ENCODE data around the gene PAGE2B. TPM values are rescaled to one million over a fixed set of nuclear protein-coding genes. Genes with fewer than 3 reads are reported as not detected.

Gene PAGE2B
- total RNA-seq, 2 donors from 2014 or later = not detected

GRCh38 chrX:55030271-55031205 is 44.3 kb upstream of the PAGE2B start, which contains the start of gene ALAS2:
TSS of gene ALAS2 (minus strand) at chrX:55030977. CDS start at chrX:55026000, 4,977 bp downstream.
- peaks cover 39% of the 10 kb centered on the region for H3K9me3 Mint-ChIP-seq
- H3K4me1 Mint-ChIP-seq = peaks cover 6% of the 10 kb centered on the region
- H3K9me3 ChIP-seq (ENCODE audit: control insufficient read depth, low read length) = no peaks in the 10 kb centered on the region
- no peak within 1 kb of the TSS for H3K27ac ChIP-seq (ENCODE audit: low read depth, low read length)
- H3K27me3 Mint-ChIP-seq (ENCODE audit: insufficient read depth) = no peaks in the 10 kb centered on the region
- TF ChIP-seq CTCF (conservative IDR thresholded peaks at IDR 0.05) = no peak
- no peak within 1 kb of the TSS for H3K9ac ChIP-seq (ENCODE audit: extremely low read depth, low read length, poor library complexity, severe bottlenecking)
- no peaks in the 10 kb centered on the region for H3K27me3 ChIP-seq (ENCODE audit: control insufficient read depth, insufficient read depth, low read length, poor library complexity, severe bottlenecking)
- 72% methylated on average over 7 of the region's 7 CpGs; no CpG with 5 or more reads in 1 of the 2 experiments for WGBS, 2 experiments (ENCODE audit: insufficient coverage in 1 of 2, insufficient read length in 1 of 2)
- DNase-seq = no peak
- H3K4me1 ChIP-seq (ENCODE audit: control insufficient read depth, insufficient read depth, low read length) = no peaks in the 10 kb centered on the region
- no peak within 1 kb of the TSS for H3K27ac Mint-ChIP-seq
- H3K4me3 ChIP-seq (ENCODE audit: low read length) = no peak within 1 kb of the TSS
- no peaks in the 10 kb centered on the region for H3K36me3 ChIP-seq (ENCODE audit: control insufficient read depth, insufficient read depth, low read length)
- no peaks in the 10 kb centered on the region for H3K36me3 Mint-ChIP-seq (ENCODE audit: low read depth)
- H3K4me3 Mint-ChIP-seq = no peak within 1 kb of the TSS

GRCh38 chrX:55033429-55033828 is 41.4 kb upstream of the PAGE2B start:
- 100% methylated on average over 1 of the region's 2 CpGs; no CpG with 5 or more reads in 1 of the 2 experiments for WGBS, 2 experiments (ENCODE audit: insufficient coverage in 1 of 2, insufficient read length in 1 of 2)
- Mint-ChIP-seq H3K27me3 (ENCODE audit: insufficient read depth) (no peaks in the 10 kb centered on the region), H3K4me3 (no peak overlapping the region), H3K36me3 (ENCODE audit: low read depth) (no peaks in the 10 kb centered on the region), H3K27ac (no peak overlapping the region), H3K9me3 (peaks cover 30% of the 10 kb centered on the region), H3K4me1 (peaks cover 6% of the 10 kb centered on the region)
- Histone ChIP-seq H3K9me3 (ENCODE audit: control insufficient read depth, low read length) (no peaks in the 10 kb centered on the region), H3K4me1 (ENCODE audit: control insufficient read depth, insufficient read depth, low read length) (no peaks in the 10 kb centered on the region), H3K27ac (ENCODE audit: low read depth, low read length) (no peak overlapping the region), H3K36me3 (ENCODE audit: control insufficient read depth, insufficient read depth, low read length) (no peaks in the 10 kb centered on the region), H3K27me3 (ENCODE audit: control insufficient read depth, insufficient read depth, low read length, poor library complexity, severe bottlenecking) (no peaks in the 10 kb centered on the region), H3K4me3 (ENCODE audit: low read length) (no peak overlapping the region), H3K9ac (ENCODE audit: extremely low read depth, low read length, poor library complexity, severe bottlenecking) (no peak overlapping the region)
- TF ChIP-seq CTCF (conservative IDR thresholded peaks at IDR 0.05) = no peak
- DNase-seq = no peak

- no peak overlapping the region for H3K27ac ChIP-seq (ENCODE audit: low read depth, low read length)
- no peaks in the 10 kb centered on the region for H3K36me3 ChIP-seq (ENCODE audit: control insufficient read depth, insufficient read depth, low read length)
- no peak overlapping the region for H3K4me3 ChIP-seq (ENCODE audit: low read length)
- no peaks in the 10 kb centered on the region for H3K27me3 ChIP-seq (ENCODE audit: control insufficient read depth, insufficient read depth, low read length, poor library complexity, severe bottlenecking)
- no peak for TF ChIP-seq CTCF (conservative IDR thresholded peaks at IDR 0.05)
- Mint-ChIP-seq H3K27me3 (ENCODE audit: insufficient read depth) (no peaks in the 10 kb centered on the region), H3K4me1 (no peaks in the 10 kb centered on the region), H3K4me3 (no peak overlapping the region), H3K9me3 (peaks cover 42% of the 10 kb centered on the region), H3K27ac (no peak overlapping the region), H3K36me3 (ENCODE audit: low read depth) (no peaks in the 10 kb centered on the region)
- 86% methylated on average over 3 of the region's 3 CpGs; no CpG with 5 or more reads in 1 of the 2 experiments for WGBS, 2 experiments (ENCODE audit: insufficient coverage in 1 of 2, insufficient read length in 1 of 2)
- DNase-seq = no peak
- H3K9ac ChIP-seq (ENCODE audit: extremely low read depth, low read length, poor library complexity, severe bottlenecking) = no peak overlapping the region
- H3K4me1 ChIP-seq (ENCODE audit: control insufficient read depth, insufficient read depth, low read length) = no peaks in the 10 kb centered on the region
- no peaks in the 10 kb centered on the region for H3K9me3 ChIP-seq (ENCODE audit: control insufficient read depth, low read length)
These were observed 35.4 kb upstream of the PAGE2B start for GRCh38 chrX:55039471-55039870.
